H1 (cell line): Measurements from ENCODE around the gene OXNAD1. TPM values are rescaled to one million over a fixed set of nuclear protein-coding genes. Genes with fewer than 3 reads are reported as not detected.

Experiments used
- CTCF ChIA-PET: fragments of 300-600 bp; sonication (Branson Sonifier 250); formaldehyde crosslinking; loops from one replicate; lab custom pipeline; 2021; ENCODE audit not compliant: partially characterized antibody; lab: Charles Lee
- POLR2A ChIA-PET: fragments of 300-600 bp; sonication (Branson Sonifier 250); formaldehyde crosslinking; loops from one replicate; lab custom pipeline; 2021; ENCODE audit warnings: inconsistent platforms; ENCODE audit not compliant: partially characterized antibody; lab: Charles Lee
- DNase-seq, 2 experiments: peaks; one replicate each; pipeline versions ENCODE4 v3.0.0 to v3.0.0-alpha.2; 2010 to 2022; ENCODE audit warnings: low spot score in 2 of 2, low read depth in 1 of 2, mixed read lengths in 1 of 2
- FAIRE-seq: peaks from 2 replicates; lab custom pipeline; 2011; peaks lifted over from hg19 to GRCh38; lab: Jason Lieb, UNC
- H2AFZ ChIP-seq: 2 replicates; pipeline ENCODE4 v1.8.1; 2012; ENCODE audit warnings: low read length, inconsistent platforms
- H2AK5ac ChIP-seq: 2 replicates; pipeline ENCODE4 v1.6.1; 2013; ENCODE audit warnings: low read depth, low read length
- H2BK120ac ChIP-seq: replicated peaks from 2 replicates; pipeline ENCODE3; 2013; ENCODE audit warnings: low read depth, low read length, inconsistent platforms
- H2BK12ac ChIP-seq: 2 replicates; pipeline ENCODE4 v1.6.1; 2013; ENCODE audit warnings: low read depth, low read length
- H2BK15ac ChIP-seq: 2 replicates; pipeline ENCODE4 v1.6.1; 2013; ENCODE audit warnings: low read length
- H2BK20ac ChIP-seq: 2 replicates; pipeline ENCODE4 v1.6.1; 2013; ENCODE audit warnings: low read length
- H2BK5ac ChIP-seq: 2 replicates; pipeline ENCODE4 v1.6.1; 2013; ENCODE audit warnings: low read depth, low read length
- H3K14ac ChIP-seq: 2 replicates; pipeline ENCODE4 v1.6.1; 2013; ENCODE audit warnings: inconsistent platforms; ENCODE audit not compliant: insufficient read length
- H3K18ac ChIP-seq: 2 replicates; pipeline ENCODE4 v1.6.1; 2013; ENCODE audit warnings: low read length; ENCODE audit errors: extremely low read depth
- H3K23ac ChIP-seq: 2 replicates; pipeline ENCODE4 v1.6.1; 2013; ENCODE audit warnings: inconsistent platforms; ENCODE audit not compliant: insufficient read length
- H3K23me2 ChIP-seq: 2 replicates; pipeline ENCODE4 v1.6.1; 2013; ENCODE audit warnings: low read depth, low read length
- H3K27ac ChIP-seq: 2 replicates; pipeline ENCODE4 v1.6.1; 2011; ENCODE audit warnings: low read depth, low read length, inconsistent platforms
- H3K27me3 ChIP-seq, 4 experiments: replicated peaks in 1 of 4; 1 replicate in 1 of 4; 2 replicates in 3 of 4; pipeline versions ENCODE4 v1.6.1 to v1.8.1; 2011 to 2013; ENCODE audit warnings: low read length in 3 of 4, mild to moderate bottlenecking in 3 of 4, inconsistent platforms in 2 of 4, mixed read lengths in 2 of 4, moderate library complexity in 1 of 4; ENCODE audit not compliant: control insufficient read depth in 3 of 4, insufficient read depth in 3 of 4; ENCODE audit errors: extremely low read depth in 1 of 4
- H3K36me3 ChIP-seq, 4 experiments: 2 replicates each; pipeline versions ENCODE4 v1.6.1 to v1.8.1; 2011 to 2013; ENCODE audit warnings: mild to moderate bottlenecking in 4 of 4, low read length in 3 of 4, moderate library complexity in 2 of 4, control low read depth in 1 of 4, inconsistent platforms in 1 of 4; ENCODE audit not compliant: insufficient read depth in 4 of 4, control insufficient read depth in 2 of 4
- H3K4ac ChIP-seq: replicated peaks from 2 replicates; pipeline ENCODE3; 2013; ENCODE audit warnings: low read length, low read depth, mixed read lengths, inconsistent platforms; ENCODE audit not compliant: insufficient read length
- H3K4me1 ChIP-seq, 4 experiments: replicated peaks in 1 of 4; 1 replicate in 1 of 4; 2 replicates in 3 of 4; pipeline versions ENCODE4 v1.6.1 to v1.8.1; 2011 to 2013; ENCODE audit warnings: low read length in 3 of 4, inconsistent platforms in 2 of 4, mixed read lengths in 1 of 4; ENCODE audit not compliant: insufficient read depth in 4 of 4, control insufficient read depth in 3 of 4
- H3K4me2 ChIP-seq, 2 experiments: 2 replicates each; pipeline versions ENCODE4 v1.6.1 to v1.8.1; 2011 to 2013; ENCODE audit warnings: low read depth in 2 of 2, low read length in 2 of 2, control low read depth in 1 of 2, inconsistent platforms in 1 of 2, mild to moderate bottlenecking in 1 of 2; ENCODE audit not compliant: insufficient read depth in 1 of 2
- H3K4me3 ChIP-seq, 4 experiments: fragments of 200-600, 300-600 bp in 1 of 4; sonication (generic), shearing (Covaris generic), sonication (Bioruptor Twin) in 1 of 4; 2 replicates each; pipeline versions ENCODE4 v1.5.1 to v1.8.1; 2011 to 2016; ENCODE audit warnings: low read length in 4 of 4, low read depth in 3 of 4, control low read depth in 2 of 4, inconsistent platforms in 2 of 4, mild to moderate bottlenecking in 2 of 4, mixed read lengths in 1 of 4, moderate library complexity in 1 of 4; ENCODE audit not compliant: insufficient read depth in 2 of 4; ENCODE audit errors: extremely low read depth in 1 of 4
- H3K56ac ChIP-seq: replicated peaks from 2 replicates; pipeline ENCODE3; 2013; ENCODE audit warnings: low read depth, mild to moderate bottlenecking, mixed read lengths, low read length, inconsistent platforms; ENCODE audit not compliant: insufficient read length
- H3K79me1 ChIP-seq: 2 replicates; pipeline ENCODE4 v1.6.1; 2013; ENCODE audit warnings: low read depth, low read length, control low read depth
- H3K79me2 ChIP-seq, 2 experiments: 2 replicates each; pipeline versions ENCODE4 v1.6.1 to v1.8.1; 2012 to 2013; ENCODE audit warnings: low read length in 2 of 2, mild to moderate bottlenecking in 2 of 2, inconsistent platforms in 1 of 2; ENCODE audit not compliant: insufficient read depth in 2 of 2, control insufficient read depth in 1 of 2
- H3K9ac ChIP-seq, 4 experiments: replicated peaks in 1 of 4; 1 replicate in 1 of 4; 2 replicates in 3 of 4; pipeline versions ENCODE4 v1.6.1 to v1.8.1; 2011 to 2013; ENCODE audit warnings: low read depth in 3 of 4, low read length in 3 of 4, control low read depth in 2 of 4, mild to moderate bottlenecking in 2 of 4, moderate library complexity in 2 of 4, inconsistent platforms in 1 of 4; ENCODE audit errors: extremely low read depth in 1 of 4
- H3K9me3 ChIP-seq, 2 experiments: 2 replicates each; pipeline versions ENCODE4 v1.6.1 to v1.8.1; 2012 to 2013; ENCODE audit warnings: mild to moderate bottlenecking in 2 of 2, moderate library complexity in 2 of 2, control low read depth in 1 of 2, inconsistent platforms in 1 of 2, low read depth in 1 of 2, low read length in 1 of 2, mixed read lengths in 1 of 2; ENCODE audit not compliant: insufficient read depth in 2 of 2
- H4K20me1 ChIP-seq, 2 experiments: replicated peaks in 1 of 2; 2 replicates each; pipeline versions ENCODE3 to v1.8.1; 2011 to 2013; ENCODE audit warnings: inconsistent platforms in 2 of 2, low read length in 2 of 2, mild to moderate bottlenecking in 1 of 2; ENCODE audit not compliant: insufficient read depth in 2 of 2, control insufficient read depth in 1 of 2
- H4K5ac ChIP-seq: 2 replicates; pipeline ENCODE4 v1.6.1; 2013; ENCODE audit warnings: low read length, low read depth, mixed read lengths, inconsistent platforms; ENCODE audit not compliant: insufficient read length
- H4K8ac ChIP-seq: 2 replicates; pipeline ENCODE4 v1.8.0; 2013; ENCODE audit warnings: mild to moderate bottlenecking, moderate library complexity, low read length, inconsistent platforms; ENCODE audit not compliant: insufficient read depth; ENCODE audit errors: extremely low read depth
- H4K91ac ChIP-seq: replicated peaks from 2 replicates; pipeline ENCODE3; 2013; ENCODE audit warnings: low read length, mixed read lengths, inconsistent platforms; ENCODE audit not compliant: insufficient read length
- JUND ChIP-seq: IDR thresholded peaks from 2 replicates; pipeline ENCODE4 v1.6.1; 2011; ENCODE audit warnings: mild to moderate bottlenecking, improper control_type of control experiment, low read length
- KDM1A ChIP-seq: fragments of 200-600, 300-600 bp; sonication (generic); IDR thresholded peaks from 2 replicates; pipeline ENCODE4 v1.7.1; 2016; ENCODE audit warnings: mild to moderate bottlenecking, low read length, borderline replicate concordance
- PHF8 ChIP-seq: fragments of 200-600 bp; sonication (generic); conservative IDR thresholded peaks from 2 replicates; pipeline ENCODE4 v1.7.1; 2012; ENCODE audit warnings: low read depth, mild to moderate bottlenecking, inconsistent platforms, low read length, moderate library complexity
- POLR2AphosphoS5 ChIP-seq: IDR thresholded peaks from 2 replicates; pipeline ENCODE4 v1.6.1; 2011; ENCODE audit warnings: low read depth, low read length
- RXRA ChIP-seq: IDR thresholded peaks from 2 replicates; pipeline ENCODE4 v1.6.1; 2011; ENCODE audit warnings: low read depth, mild to moderate bottlenecking, low read length, moderate library complexity; ENCODE audit not compliant: insufficient read depth
- TBP ChIP-seq: IDR thresholded peaks from 2 replicates; pipeline ENCODE4 v1.6.1; 2011; ENCODE audit warnings: low read depth, low read length, improper control_type of control experiment
- WGBS, 2 experiments: shearing (Covaris generic) in 1 of 2; methylation state at CpG; one replicate each; pipeline versions ENCODE4 v1.1.6 to v1.1.7; 2013 to 2015; ENCODE audit warnings: low lambda C conversion rate in 2 of 2, mixed read lengths in 2 of 2, inconsistent platforms in 1 of 2, low coverage in 1 of 2, missing lambda C conversion rate in 1 of 2; ENCODE audit not compliant: insufficient replicate concordance in 2 of 2, insufficient coverage in 1 of 2, insufficient read length in 1 of 2; ENCODE audit errors: extremely low coverage in 1 of 2, missing lambda C conversion rate in 1 of 2; 5-methylcytosine and 5-hydroxymethylcytosine counted together
- long read RNA-seq, 2 experiments: library from RNA in 1 of 2; library from capped mRNA in 1 of 2; stranded (forward); transcript quantifications; one replicate each; pipeline ENCODE4 v2.0.0, GENCODE V29; 2021; ENCODE audit warnings: inconsistent platforms in 1 of 2
- polyA minus RNA-seq, 3 experiments: library from RNA; depleted of rRNA, polyadenylated mRNA; stranded (reverse); fragments of >200 nt; gene quantifications; 1 replicate in 2 of 3; 2 replicates in 1 of 3; pipeline ENCODE4 v1.2.3, GENCODE V29; 2011
- polyA plus RNA-seq, 7 experiments: library from polyadenylated mRNA; depleted of rRNA in 3 of 7; stranded (reverse) in 5 of 7; unstranded in 2 of 7; fragments of >200 nt in 5 of 7; fragments of 200-250 nt in 2 of 7; gene quantifications; 1 replicate in 5 of 7; 2 replicates in 1 of 7; 4 replicates in 1 of 7; pipeline versions ENCODE4 v1.2.1 to v1.2.3, GENCODE V29; 2011 to 2013; ENCODE audit warnings: missing spikeins in 2 of 7, mixed read lengths in 2 of 7
- total RNA-seq: library from RNA; stranded (reverse); fragmentation: NEBNext Ultra II Directional; extraction: Animal tissue kit (Norgen Biotek cat#: 25700); gene quantifications from 2 replicates; pipeline ENCODE4 v1.2.1, GENCODE V29; 2021

Gene OXNAD1, protein sequence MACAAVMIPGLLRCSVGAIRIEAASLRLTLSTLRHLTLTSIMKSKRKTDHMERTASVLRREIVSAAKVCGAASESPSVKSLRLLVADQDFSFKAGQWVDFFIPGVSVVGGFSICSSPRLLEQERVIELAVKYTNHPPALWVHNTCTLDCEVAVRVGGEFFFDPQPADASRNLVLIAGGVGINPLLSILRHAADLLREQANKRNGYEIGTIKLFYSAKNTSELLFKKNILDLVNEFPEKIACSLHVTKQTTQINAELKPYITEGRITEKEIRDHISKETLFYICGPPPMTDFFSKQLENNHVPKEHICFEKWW
- total RNA-seq, result 24.8 and 25.2 TPM in 2 replicates
- polyA plus RNA-seq (2011; rRNA removed), result 14.6 and 14.9 TPM in 2 replicates
- polyA plus RNA-seq (2011; cell fraction: cytosol; rRNA removed), result 19.9 TPM
- 17.0 TPM for polyA plus RNA-seq (2011; cell fraction: nucleus; rRNA removed)
- polyA plus RNA-seq (2012, experiment 1 of 2), result 16.0 to 21.4 TPM (median 18.1 TPM) in 4 replicates
- polyA plus RNA-seq (2012, experiment 2 of 2), result 3.8 TPM
- 12.7 TPM for polyA plus RNA-seq (2013, experiment 1 of 2)
- polyA plus RNA-seq (2013, experiment 2 of 2), result 13.0 TPM
- 38.5 and 46.6 TPM in 2 replicates for polyA minus RNA-seq (2011; rRNA and poly(A)+ RNA removed)
- 13.4 TPM for polyA minus RNA-seq (2011; cell fraction: cytosol; rRNA and poly(A)+ RNA removed)
- 87.5 TPM for polyA minus RNA-seq (2011; cell fraction: nucleus; rRNA and poly(A)+ RNA removed)
- long read RNA-seq, experiment 1, transcript OXNAD1-201 (9 exons, 3,929 nt), result major isoform, 8 of 24 reads
- long read RNA-seq, experiment 1, partial matches to known transcripts, result 6 of 24 reads
- long read RNA-seq, experiment 1, other reads (novel, unspliced or antisense), result 9 of 24 reads
- long read RNA-seq, experiment 2, transcript OXNAD1-209 (9 exons, 3,983 nt), result minor isoform, 5 of 38 reads
- long read RNA-seq, experiment 2, transcript OXNAD1-201 (9 exons, 3,929 nt), result major isoform, 24 of 38 reads
- long read RNA-seq, experiment 2, partial matches to known transcripts, result 2 of 38 reads
- long read RNA-seq, experiment 2, other reads (novel, unspliced or antisense), result 7 of 38 reads

DNA sequence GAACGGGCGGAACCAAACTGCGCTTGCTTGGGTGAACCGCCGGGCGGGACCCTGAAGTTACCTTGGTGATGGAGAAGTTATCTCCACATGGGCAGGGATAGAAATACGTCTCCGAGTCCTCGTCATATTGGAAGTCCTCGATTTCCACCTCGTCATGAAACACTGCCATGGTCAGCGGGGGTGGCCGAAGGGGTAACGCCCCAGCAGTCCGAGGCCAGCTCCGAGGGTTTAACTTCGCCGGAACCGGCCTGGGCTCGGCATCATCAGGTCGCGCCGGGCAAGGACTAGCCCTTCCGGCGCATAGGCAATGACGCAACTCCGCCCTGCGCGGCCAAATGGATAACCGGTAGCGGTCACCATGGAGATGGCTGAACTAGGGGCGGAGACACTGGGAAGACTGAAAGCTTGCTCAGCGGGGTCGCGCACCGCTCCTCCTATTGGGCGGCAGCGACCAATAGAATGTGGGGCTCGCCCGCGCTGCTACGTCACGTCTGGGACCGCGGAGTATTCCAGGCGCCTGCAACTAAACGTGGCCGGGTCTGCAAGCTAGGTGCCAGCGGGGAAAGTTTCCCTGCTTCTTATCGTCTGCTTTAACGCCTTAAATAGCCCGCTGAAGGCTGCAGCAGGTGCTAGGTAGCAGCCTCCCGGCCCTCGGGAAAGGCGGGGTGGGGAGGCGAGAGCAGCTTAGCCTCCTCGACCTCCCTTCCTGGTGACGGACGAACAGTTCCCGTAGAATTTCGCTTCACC, at the start of gene OXNAD1, which contains the start of gene DPH3:
OXNAD1 (plus strand) TSS at position 505 of the 747 bp plus-strand sequence. CDS start 5,741 bp downstream, outside the sequence.
DPH3 (minus strand) TSS at position 236 of the 747 bp plus-strand sequence; CDS start at position 169, 67 bp downstream.
- H2BK120ac ChIP-seq, result no peak within 1 kb of the TSS
- H3K23ac ChIP-seq, result no peak within 1 kb of the TSS
- peaks cover 3 to 4% of the 10 kb centered on the region in 2 experiments for H4K20me1 ChIP-seq
- peak within 1 kb of the TSS; percentile 55 for H3K4ac ChIP-seq
- H4K8ac ChIP-seq, result peak within 1 kb of the TSS; percentile 97; the same call in 1 of the 2 replicates
- peak within 1 kb of the TSS; percentile 88 for H3K18ac ChIP-seq
- peak within 1 kb of the TSS; percentile 93 to 99 for H3K4me2 ChIP-seq
- no peak within 1 kb of the TSS for H2BK20ac ChIP-seq
- H3K56ac ChIP-seq, result peak within 1 kb of the TSS; percentile 70
- peak within 1 kb of the TSS; percentile 40; the same call in 1 of the 2 replicates for H2BK12ac ChIP-seq
- H3K4me1 ChIP-seq, result peaks cover 0 to 8% (median 1%) of the 10 kb centered on the region in 4 experiments; a peak in 4 of 7 replicates
- no peak within 1 kb of the TSS for H2AK5ac ChIP-seq
- H3K14ac ChIP-seq, result no peak within 1 kb of the TSS
- H3K79me1 ChIP-seq, result peaks cover 11% of the 10 kb centered on the region
- FAIRE-seq (peak; percentile 48), DNase-seq (peak; percentile 96 to 100)
- H3K23me2 ChIP-seq, result peaks cover 6% of the 10 kb centered on the region
- no peaks in the 10 kb centered on the region for H3K9me3 ChIP-seq
- peaks cover 16 to 77% of the 10 kb centered on the region in 2 experiments for H3K79me2 ChIP-seq
- H4K5ac ChIP-seq, result peak within 1 kb of the TSS; percentile 59
- H3K4me3 ChIP-seq, result peak within 1 kb of the TSS; percentile 87 to 99 (median 96)
- peak within 1 kb of the TSS; percentile 80 to 97 (median 96) for H3K9ac ChIP-seq
- H4K91ac ChIP-seq, result peak within 1 kb of the TSS; percentile 48
- ChIA-PET CTCF (interaction anchor here (0.6 to 1.5 kb wide), 6 partner anchors 12 to 285 kb away, joined by 3 to 7 read pairs (median 4); no protein-coding TSS in a partner anchor), POLR2A (interaction anchor here (0.9 to 2.4 kb wide), 10 partner anchors 9 to 438 kb away, joined by 3 to 10 read pairs (median 4); no protein-coding TSS in a partner anchor)
- no peak within 1 kb of the TSS for H2BK15ac ChIP-seq
- H3K36me3 ChIP-seq, result peaks cover 0 to 8% (median 5%) of the 10 kb centered on the region in 4 experiments; a peak in 5 of 8 replicates
- H2BK5ac ChIP-seq, result peak within 1 kb of the TSS; percentile 89
- H2AFZ ChIP-seq, result peak within 1 kb of the TSS; percentile 89
- H3K27me3 ChIP-seq, result no peaks in the 10 kb centered on the region
- WGBS, 2 experiments, result 1% methylated on average over 59 of the region's 61 CpGs; no CpG with 5 or more reads in 1 of the 2 experiments
- peak within 1 kb of the TSS; percentile 96 for H3K27ac ChIP-seq
- TF ChIP-seq POLR2AphosphoS5 (peak; percentile 96), TBP (peak; percentile 89), PHF8 (peak; percentile 94), KDM1A (no peak), JUND (peak; percentile 35; the same call in 1 of the 2 replicates), RXRA (no peak)
